ENCODE results near the gene ERCC8.
"Not testable (repeated sequence)": the region's sequence is repeated elsewhere in the genome, so short reads cannot be mapped to it uniquely, and the experiment has no call there.

Gene ERCC8, protein sequence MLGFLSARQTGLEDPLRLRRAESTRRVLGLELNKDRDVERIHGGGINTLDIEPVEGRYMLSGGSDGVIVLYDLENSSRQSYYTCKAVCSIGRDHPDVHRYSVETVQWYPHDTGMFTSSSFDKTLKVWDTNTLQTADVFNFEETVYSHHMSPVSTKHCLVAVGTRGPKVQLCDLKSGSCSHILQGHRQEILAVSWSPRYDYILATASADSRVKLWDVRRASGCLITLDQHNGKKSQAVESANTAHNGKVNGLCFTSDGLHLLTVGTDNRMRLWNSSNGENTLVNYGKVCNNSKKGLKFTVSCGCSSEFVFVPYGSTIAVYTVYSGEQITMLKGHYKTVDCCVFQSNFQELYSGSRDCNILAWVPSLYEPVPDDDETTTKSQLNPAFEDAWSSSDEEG

DNA sequence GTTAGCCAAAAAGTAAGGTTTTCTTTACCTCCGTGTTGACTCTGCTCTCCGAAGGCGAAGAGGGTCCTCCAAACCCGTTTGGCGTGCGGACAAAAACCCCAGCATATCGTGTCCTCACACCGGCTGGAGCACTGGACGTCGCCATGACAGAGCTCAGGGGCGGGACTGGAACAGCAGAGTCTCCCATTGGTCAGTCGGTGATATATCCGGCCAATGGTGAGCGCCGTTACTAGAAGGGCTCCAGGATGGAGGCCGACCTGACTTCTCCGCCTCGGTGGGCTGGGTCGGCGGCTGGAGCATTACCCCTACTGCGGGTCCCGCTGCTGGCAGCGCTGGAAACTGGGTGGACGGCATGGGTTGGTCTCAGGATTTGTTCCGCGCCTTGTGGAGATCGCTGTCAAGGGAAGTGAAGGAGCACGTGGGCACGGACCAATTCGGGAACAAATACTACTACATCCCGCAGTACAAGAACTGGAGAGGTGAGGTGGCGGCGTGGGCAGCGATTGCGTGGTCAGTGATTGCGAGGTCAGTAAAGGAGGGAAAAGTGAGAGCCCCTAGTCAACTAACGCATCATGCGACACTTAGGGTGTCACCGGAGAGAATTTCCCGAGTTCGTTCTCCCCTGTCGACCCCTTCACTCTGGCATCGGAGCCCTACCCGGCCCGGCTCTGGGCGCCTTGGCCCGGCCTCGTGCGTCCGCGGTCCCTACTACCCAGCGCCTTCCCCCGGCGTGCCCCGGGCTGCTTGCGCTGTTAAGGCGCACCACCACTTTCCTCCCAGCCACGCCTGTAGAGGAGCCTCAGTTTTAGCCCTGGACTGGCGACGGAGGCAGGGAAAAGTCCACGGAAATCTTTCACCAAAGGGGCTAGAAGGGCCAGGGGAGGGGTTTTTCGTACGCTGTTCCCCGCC lies at the start of gene ERCC8, which contains the start of gene NDUFAF2:
Gene ERCC8 (minus strand): TSS at position 167 of the 909 bp plus-strand sequence. CDS start 62 bp downstream, at position 105.
Gene NDUFAF2 (plus strand): TSS at position 302 of the 909 bp plus-strand sequence. CDS start 51 bp downstream, at position 353.
- peak; percentile 95 for DNase-seq

DNA sequence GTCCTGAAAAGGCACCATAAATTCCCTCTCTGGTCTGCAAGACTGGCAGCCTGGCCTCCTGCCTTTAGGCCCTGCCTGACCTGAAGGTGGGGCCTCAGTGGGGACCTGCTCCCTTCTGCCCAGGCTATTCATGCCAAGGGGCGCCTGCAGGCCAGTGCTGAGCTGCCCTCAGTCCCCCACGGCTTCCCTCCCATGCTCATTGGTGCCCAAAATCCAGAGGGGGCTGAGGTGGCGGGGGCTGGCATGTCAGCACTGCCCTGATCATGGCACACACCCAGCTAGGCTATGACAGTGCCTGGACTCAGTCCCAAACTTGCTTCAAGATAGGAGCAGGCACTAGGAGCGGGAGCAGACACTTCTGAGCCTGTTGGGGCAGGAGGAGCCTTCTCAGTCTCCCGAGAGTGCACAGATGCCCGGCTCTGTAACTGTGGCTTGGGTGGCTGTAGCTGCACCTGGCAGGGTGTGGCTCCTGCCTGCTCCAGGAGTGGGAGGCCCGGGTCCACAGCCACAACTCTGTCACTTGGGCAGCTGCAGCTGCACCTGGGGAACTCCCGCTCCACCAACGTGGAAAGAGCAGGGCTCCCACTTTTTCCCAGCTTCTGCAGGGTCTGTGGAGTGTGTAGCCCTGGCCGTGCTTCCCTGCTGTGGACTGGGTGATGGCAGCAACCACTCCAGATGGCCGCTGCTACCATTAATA lies 49.2 kb upstream of the ERCC8 start:
- no peak for DNase-seq

DNA sequence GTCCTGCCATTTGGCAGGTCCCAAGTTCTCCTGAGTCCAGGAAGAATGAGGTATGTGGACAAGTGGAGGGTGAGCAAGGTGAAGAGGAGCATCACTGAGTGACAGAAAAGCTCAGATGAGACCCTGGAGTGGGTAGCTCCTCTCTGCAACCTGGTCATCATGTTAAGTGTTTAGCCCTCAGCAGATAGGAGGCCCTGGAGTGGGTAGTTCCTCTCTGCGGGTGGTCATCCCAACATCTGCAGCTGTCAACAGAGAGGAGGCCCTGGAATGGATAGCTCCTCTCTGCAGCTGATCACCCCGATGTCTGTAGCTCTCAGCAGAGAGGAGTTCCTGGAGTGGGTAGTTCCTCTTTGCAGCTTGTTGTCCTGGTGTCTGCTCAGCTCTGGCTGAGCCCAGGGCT lies 48.6 kb upstream of the ERCC8 start:
- no peak for DNase-seq

DNA sequence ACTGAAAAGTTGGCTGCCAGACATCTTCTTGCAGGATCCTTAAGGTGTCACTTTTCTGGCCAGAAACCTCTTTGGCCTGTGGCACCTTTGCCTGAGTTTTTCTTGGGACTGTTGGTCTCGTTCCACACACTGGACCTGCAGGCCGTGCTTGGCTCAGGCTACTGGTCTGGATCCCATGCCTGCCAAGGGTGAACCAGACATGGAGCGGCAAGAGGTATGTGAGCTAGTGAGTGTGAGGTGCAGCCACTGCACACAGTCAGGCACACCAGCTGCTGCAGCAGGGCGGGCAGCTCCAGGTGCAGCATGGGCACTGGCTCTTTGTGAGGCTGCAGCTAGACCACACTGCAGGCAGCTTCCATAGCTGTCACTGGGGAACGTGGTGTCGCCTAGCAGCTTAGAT lies 48.0 kb upstream of the ERCC8 start:
- DNase-seq = no peak

DNA sequence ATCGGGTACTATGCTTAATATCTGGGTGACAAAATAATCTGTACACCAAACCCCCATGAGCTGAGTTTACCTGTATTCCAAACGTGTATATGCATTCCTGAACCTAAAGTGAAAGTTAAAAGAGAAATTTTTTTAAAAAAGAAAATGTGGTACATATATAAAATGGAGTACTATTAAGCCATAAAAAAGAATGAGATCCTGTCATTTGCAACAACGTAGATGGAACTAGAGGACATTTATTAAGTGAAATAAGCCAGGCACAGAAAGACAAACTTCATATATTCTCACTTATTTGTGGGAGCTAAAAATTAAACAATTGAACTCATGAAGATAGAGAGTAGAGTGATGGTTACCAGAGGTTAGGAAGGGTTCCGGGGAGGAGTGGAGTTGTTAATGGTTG lies 44.9 kb upstream of the ERCC8 start:
- no peak for DNase-seq

DNA sequence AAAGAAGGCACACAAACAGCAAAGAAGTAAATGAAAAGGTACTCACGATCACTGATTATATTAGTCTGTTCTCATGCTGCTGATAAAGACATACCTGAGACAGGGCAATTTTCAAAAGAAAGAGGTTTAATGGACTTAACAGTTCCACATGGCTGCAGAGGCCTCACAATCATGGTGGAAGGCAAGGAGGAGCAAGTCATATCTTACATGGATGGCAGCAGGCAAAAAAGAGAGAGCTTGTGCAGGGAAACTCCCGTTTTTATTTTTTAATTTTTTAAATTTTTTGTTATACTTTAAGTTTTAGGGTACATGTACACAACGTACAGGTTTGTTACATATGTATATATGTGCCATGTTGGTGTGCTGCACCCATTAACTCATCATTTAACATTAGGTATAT lies 37.3 kb upstream of the ERCC8 start:
- DNase-seq = not testable (repeated sequence)

DNA sequence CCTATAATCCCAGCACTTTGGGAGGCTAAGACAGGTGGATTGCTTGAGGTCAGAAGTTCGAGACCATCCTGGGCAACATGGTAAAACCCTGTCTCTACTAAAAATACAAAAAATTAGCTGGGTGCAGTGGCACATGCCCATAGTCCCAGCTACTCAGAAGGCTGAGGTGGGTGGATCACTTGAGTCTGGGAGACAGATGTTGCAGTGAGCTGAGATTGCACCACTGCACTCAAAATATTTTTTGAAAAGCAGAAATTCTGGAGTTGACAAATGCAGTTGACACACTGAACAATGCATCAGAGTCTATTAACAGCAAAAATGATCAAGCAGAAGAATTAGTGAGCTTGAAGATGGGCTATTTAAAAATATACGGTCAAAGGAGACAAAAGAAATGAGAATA lies 35.6 kb upstream of the ERCC8 start:
- DNase-seq = no peak

DNA sequence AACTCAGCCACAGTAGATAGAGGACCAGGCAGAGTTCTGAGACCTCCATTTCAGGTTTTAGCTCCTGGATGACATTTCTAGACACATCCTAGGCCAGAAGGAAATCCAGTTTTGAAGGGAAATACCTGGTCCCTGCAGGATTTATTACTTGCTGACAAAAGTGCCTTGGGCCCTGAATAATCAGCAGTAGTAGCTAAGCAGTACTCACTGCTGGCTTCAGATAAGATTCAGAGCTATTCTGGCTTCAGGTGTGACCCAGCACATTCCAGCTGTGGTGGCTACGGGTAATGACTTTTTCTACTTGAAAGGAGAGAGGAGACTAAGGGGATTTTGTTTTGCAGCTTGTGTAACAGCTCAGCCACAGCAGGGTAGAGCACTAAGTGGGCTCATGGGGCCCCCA lies 34.1 kb upstream of the ERCC8 start:
- DNase-seq = no peak

DNA sequence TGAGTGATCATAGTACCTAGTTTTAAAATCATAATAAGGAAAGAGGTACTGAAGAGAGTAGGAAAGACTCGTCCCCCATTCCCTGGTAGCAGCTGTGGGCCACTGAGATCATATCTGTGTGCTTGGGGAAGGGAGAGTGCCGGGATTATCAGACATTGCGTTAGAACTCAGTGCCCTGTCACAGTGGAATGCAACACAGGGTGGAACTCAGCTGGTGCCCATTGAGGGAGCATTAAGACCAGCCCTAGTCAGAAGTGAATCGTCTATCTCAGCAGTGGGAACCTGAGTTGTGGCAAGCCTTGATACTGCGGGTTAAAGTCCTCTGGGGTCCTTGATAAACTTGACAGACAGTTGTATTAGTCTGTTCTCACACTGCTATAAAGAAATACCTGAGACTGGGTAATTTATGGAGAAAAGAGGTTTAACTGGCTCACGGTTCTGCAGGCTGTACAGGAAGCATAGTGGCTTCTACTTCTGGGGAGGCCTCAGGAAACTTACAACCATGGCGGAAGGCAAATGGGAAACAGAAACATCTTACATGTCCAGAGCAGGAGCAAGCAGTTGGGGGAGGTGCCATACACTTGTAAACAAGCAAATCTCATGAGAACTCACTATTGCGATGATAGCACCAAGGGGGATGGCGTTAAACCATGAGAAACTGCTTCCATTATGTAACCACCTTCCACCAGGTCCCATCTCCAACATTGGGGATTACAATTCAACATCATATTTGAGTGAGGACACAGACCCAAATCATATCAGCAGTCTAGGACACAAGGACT lies 33.3 kb upstream of the ERCC8 start:
- no peak for DNase-seq

DNA sequence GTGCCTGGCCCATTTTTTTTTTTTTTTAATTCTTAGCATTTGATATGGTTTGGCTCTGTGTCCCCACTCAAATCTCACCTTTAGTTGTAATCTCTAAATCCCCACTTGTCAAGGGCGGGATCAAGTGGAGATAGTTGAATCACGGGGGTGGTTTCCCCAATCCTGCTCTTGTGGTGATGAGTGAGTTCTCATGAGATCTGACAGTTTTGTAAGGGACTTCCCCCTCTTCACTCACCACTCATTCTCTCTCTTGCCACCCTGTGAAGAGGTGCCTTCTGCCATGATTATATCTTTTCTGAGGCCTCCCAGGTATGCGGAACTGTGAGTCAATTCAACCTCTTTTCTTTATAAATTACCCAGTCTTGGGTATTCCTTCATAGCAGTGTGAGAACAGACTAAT lies 27.4 kb upstream of the ERCC8 start:
- no peak for DNase-seq

DNA sequence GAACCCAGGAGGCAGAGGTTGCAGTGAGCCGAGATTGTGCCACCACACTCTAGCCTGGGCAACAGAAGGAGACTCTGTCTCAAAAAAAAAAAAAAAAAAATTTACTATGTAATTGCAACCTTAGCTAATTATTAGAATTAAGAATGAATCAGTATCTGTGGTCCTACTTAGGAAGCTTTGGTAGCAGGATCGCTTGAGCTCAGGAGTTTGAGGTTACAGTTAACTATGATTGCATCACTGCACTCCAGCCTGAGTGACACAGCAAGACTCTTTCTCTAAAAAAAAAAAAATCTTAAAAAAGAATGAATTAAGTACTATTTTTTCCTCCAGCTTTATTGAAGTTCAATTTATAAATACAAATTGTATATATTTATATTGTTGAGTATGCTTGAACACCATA lies 16.8 kb upstream of the ERCC8 start:
- no peak for DNase-seq

DNA sequence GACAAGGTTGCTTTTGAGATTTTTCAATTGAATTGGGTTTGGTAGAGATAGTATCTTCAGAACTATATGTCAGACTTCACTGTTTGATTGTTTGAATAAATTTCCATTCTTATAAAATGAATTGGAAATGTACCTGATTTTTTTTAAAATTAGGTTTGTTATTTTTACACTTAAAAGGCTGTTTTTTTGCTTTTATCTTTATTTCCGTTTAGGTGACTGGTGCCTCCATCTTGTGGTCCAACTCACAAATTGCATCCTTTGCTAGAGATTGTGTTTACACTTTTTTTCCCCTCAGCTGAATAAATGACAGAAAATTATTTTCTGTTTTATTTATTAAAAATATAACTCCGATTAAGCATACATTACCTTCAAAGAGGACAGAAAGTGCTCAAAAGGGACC lies 15.7 kb upstream of the ERCC8 start:
- no peak for DNase-seq

DNA sequence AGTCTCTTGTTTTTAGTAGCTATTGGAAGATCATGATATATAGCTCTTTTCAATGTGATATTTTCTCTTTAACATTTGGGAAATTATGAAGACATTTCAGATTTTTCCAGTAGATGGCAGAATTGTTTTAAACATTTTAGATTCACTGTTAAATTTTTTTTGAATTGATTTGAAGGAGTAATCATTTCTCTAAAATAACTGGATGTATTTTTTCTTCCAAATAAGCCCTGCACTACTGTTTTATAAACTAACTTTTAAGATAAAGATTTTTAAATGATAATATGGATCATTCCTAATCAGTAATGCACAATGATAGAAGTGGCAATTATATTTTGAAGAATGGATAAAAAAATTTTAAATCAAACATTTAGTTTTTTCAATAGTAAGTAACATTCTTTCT lies 14.3 kb upstream of the ERCC8 start:
- DNase-seq = no peak

DNA sequence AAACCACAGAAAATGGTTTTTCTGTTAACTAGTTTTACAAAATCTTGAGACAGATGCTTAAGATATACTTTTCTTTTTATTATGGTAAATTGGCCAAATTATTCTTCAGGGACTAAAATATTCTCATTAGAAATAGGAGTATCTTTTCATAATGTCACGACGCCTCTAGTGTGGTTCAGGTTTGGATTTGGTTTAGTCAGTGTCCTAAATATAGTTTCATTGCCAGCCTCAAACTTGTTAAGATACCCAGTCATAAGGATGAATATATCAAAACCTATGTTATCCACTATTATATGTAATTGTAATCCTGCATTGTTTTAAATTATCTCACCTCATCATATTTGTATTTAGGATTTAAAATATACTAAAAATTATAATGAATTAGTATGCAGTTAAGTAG lies 13.8 kb upstream of the ERCC8 start:
- DNase-seq = no peak

DNA sequence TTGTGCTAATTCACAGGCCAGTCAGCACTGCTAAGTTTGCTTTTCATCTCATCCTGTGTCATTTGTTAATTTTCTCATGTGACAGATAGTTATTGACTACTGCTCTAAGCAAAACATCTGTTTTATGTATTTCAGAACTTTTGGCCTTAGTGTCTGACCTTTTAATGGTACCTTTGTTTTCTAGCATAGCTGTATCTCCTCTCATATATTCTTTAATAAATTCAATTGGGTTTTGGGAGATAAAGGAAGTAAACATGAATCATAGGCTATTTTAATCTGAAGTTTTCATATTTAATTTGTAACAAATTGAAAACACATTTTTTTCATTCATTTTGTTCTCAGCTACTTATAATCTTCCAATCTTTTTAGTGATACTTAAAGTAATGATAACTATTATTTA lies 13.2 kb upstream of the ERCC8 start:
- DNase-seq = no peak

DNA sequence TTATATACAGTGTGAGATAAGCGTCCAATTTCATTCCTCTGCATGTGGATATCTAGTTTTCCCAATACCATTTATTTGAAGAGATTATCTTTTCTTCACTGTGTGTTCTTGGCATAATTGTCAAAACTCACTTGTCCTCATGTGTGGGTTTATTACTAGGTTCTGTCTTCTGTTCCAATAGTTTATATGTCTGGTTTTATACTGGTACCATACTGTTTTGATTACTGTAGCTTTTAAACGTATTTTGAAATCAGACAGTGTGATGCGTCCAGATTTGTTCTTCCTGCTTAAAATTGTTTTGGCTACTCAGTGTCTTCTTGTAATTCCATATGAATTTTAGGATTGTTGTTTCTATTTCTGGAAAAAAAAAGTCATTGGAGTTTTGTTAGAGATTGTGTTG lies 10.4 kb upstream of the ERCC8 start:
- no peak for DNase-seq

DNA sequence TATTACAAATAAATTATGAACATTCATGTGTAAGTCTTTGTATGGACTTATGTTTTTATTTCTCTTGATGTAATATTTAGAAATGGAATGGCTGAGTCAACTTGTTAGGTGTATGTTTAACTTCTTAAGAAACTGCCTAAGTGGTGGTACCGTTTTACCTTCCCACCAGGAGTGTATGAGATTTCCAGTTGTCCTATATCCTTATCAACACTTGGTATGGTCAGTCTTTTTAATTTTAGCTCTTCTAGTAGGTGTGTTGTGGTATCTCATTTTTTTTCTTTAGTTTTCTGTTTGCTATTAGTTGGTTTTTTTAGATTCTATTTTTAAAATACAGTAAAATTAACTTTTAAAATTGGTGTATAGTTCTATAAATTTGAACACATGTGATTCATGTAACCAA lies 3.9 kb upstream of the ERCC8 start:
- no peak for DNase-seq

DNA sequence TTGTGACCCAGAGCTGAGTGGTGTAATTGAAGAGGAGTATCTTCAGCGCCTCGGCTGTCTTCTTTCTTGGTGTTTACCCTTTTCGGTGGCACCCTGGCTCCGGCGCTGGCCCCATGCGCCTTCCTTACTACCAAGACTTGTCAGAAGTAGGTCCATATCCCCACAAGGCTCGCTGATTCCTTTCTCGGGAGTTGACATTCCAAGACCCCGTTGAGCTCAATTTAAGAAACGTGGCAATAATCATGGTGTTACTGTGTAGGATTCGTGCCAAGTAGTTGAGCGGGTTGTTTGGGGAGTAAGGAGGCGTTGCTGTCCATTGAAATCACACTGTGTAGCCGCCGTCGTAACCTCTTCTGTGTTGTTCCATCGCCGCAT lies 930 bp upstream of the ERCC8 start:
- peak; percentile 48 for DNase-seq

DNA sequence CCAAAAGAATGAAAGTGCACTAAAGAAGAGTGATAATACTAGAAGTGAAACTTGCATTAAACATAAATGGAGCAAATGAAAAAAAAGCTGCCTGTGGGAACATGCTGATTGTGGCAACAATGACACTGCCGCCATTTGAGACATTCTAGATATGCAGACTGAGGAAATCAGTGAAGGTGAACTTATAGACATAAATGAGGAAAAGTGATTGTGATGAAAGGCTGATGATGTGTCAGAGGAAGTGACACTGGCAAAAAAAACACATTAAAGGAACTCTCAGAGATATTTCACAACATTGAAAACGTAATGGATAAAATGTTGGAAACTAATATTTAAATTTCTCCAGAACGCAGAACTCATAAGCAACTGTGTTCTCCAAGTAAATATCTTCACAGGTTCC lies 1.2 kb downstream of the ERCC8 start:
- no peak for DNase-seq

DNA sequence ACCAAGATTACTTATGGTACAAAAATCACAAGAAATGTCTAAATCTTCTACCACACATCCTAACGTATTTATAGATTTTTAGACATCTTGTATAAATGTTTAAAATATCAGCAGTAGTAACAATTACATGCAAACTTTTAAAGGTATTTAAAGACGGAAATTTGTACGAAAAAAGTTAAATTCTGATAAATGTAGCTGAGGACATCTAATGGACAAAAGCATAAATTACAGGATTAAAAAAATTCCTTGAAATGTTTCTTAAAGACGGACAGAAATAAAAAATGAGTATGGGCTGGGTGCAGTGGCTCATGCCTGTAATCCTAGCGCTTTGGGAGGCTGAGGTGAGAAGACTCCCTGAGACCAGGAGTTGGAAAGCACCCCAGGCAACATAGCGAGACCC lies 15.8 kb downstream of the ERCC8 start:
- DNase-seq = no peak

DNA sequence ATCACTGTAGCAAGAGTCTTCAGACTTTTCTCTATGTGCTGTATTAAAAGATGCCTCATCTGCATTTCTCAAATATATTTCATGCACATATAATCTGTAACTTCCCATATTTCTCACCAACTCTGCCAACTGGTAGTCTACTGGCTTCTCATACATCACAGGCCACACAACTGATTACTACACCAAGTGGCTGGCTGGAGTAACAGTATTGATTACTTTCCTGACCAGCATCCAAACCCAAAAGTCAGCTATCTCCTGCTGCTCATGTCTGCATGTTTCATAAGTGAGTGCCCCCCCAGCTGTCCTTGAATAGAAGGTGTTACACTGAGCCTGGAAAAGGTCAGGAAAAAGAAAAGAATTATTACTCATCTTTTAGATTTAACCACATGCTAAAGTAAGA lies 17.4 kb downstream of the ERCC8 start:
- no peak for DNase-seq

DNA sequence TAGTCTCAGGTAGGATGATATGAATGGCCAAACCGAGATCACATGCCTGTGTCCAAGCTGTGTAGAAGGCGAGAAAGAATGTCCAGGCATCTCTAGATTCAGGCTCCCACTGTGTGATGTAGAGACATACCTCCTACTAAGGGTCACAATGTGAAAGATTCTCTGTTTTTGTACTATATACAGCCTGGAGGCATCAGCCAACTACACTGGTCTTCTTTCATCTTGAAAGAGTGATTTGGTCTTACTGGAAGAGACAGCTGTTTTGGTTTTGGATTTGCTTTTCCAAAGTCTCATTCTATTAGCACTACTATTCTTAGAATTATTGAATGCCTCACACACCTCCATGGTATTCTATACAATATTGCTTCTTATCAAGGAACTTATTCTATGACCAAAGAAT lies 26.4 kb downstream of the ERCC8 start:
- no peak for DNase-seq

DNA sequence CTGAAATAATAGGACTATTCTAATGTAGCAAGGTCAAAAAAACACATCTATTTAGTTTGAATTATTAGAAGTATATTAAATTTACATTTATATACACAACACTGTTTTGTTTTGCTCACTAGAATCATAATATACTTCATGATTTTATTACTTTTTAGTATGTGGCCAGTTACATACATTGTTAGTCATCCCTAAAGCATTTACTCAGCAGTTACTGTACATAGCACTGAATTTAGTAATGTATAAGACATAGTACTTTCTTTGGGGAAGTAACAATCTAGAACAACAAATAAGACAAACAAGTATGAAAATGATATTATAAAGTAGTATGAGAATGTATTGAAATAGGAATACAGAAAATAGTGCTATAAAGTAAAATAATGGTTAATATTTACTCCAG lies 28.2 kb downstream of the ERCC8 start:
- no peak for DNase-seq

Measured in left hindlimb (tissue), 1 donor.